T47D (cell line): Measurements from ENCODE around the gene LTB4R2.

Experiments
- DNase-seq, 2 experiments: peaks; one replicate each; pipeline versions ENCODE4 v3.0.0 to v3.0.0-alpha.2; 2011 to 2012; ENCODE audit warnings: low read depth in 1 of 2, low spot score in 1 of 2
- JUND ChIP-seq: IDR thresholded peaks from 2 replicates; pipeline ENCODE4 v1.6.1; 2012; ENCODE audit warnings: low read depth
- in situ Hi-C: cut with HindIII; loops from 2 replicates; pipeline ENCODE4 v1.10.0; 2016; ENCODE audit warnings: low sequenced_read_pairs, low pct_unique_long_range_greater_than_20kb

The LTB4R2 gene

DNA sequence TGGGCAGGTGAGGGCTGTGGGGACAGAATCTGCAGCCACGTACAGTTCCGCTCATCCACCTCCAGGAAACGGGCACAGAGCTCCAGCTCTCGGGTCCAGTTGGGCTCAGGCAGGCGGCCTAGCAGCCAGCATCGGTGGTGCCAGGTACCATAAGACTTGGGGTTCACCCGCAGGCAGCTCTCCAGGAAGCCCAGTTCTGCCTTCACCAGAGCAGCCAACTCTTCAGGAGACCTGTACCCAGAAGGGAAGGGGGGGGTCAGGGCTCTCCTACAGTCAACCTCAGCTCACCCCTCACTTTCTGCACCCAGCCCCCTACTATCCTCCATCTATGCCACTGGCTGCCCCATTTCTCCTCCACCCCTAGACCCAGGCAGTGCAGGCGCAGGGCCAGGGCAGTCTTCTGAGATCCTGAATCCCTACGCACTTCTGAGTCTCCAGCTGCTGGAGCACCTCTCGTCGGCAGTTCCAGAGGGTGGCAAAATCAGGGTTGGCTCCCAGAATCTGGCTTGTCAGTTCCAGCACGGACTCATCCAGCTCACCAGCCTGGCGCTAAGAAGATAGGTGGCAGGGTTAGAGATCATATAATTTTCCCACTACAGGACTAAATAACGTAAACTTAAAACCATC is 39.9 kb upstream of the LTB4R2 start:
- no peak for DNase-seq

DNA sequence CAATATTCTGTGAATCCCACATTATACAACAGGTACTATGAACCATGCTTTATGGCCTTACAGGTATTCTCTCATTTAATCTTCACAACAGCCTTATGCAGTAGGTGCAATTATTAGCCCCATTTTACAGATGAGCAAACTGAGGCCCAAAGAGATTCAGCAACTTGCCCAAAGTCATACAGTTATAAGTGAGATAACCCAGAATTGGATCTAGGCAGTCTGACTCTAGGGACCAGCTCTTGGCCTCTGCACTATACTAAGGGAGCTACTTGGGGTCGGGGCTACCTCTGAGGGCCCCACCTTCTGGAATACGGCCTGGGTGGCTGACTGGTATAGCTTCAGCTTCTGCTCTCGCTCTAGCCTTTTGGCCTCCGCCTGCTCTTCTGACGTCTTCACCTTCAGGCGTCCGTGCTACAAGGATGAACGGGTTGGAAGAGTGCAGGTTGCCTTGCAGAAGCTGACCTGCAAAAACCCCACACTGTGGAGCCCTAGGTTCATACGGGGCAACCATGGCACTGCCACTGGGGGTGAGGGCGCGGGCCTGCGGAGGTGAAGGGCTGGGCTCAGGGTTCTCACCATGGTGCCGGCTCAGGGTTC is 39.3 kb upstream of the LTB4R2 start:
- in situ Hi-C loops: no loop called here
- no peak for TF ChIP-seq JUND
- no peak for DNase-seq

More for the DNA sequence above, 39.9 kb upstream of the LTB4R2 start:
- in situ Hi-C loops: no loop called here
- no peak for TF ChIP-seq JUND

DNA sequence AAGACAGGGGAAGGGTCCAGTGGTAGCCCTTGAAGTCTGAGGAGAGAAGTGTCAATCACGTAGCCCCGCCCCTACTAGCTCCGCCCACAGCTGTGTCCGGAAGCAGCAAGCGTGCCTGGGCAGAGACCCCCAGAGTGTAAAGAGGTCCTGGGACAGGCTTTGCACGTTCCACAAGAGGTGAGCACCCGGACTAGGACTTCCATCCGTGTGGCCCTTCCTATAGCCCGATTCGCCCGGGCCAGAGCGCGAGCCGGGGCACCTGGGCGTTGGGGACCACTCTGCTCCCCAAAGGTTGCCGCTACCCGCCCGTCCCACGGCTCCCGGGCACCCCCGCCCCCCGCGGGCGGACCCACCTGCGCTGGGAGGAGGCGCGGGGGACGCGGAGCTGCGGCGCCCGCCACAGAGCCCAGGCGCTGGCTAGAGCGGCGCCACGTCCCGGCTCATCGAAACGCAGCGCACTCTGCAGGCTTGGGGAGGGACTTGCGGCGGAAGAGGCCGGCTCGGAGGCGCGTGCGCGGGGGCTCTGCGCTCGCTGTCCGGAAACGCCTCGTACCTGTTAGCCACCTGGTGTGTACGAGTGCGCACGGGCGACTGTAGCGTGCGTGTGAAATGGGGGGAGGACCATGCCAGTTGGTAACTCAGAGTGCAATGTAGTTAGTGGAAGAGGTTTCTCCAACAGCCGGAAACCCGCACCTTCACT is 38.7 kb upstream of the LTB4R2 start, which contains the start of gene RABGGTA:
RABGGTA (minus strand) TSS at position 464 of the 700 bp plus-strand sequence. CDS start 482 bp downstream, outside the sequence.
- in situ Hi-C loops: no loop called here
- peak; percentile 86 to 92 for DNase-seq
- no peak for TF ChIP-seq JUND

DNA sequence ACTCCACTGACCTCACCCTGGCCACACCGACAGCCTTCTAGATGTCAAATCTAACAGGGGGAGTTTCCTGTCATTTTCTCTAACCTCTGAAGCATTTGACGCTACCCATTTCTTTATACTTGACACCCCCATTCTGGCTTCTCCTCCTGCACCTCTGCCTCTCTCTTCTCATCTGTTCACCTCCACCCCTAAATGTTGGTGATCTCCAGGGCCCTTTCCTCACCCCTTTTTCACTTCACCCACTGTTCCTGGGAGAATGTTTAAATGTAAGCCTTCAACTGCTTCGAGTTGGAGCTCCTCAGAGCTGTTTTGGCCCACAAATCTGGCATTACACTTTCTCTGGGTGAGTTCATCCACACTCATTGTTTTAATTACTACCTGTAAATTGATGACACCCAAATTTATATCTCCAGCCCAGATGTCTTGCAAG is 38.1 kb upstream of the LTB4R2 start:
- TF ChIP-seq JUND: no peak
- DNase-seq: no peak
- in situ Hi-C loops: no loop called here

DNA sequence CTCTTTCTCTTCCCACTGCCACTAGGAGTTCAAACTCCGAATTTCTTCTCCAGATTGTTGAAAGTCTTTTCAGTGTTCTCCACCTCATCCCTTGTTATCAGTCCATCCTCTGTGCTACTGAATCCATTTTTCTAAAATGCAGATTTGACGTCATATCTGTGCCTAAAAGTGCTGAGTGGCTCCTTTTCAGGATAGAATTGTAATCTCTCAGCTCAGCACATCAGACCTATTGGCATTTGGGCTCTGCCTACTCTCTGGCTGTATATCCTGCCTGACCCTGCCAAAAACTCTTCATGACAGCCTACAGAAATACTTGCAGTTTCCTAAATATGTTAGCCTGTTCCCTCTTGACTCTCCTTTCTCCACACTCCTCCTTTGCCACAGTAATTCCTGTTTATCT is 37.5 kb upstream of the LTB4R2 start:
- DNase-seq: no peak
- in situ Hi-C loops: no loop called here
- TF ChIP-seq JUND: no peak

DNA sequence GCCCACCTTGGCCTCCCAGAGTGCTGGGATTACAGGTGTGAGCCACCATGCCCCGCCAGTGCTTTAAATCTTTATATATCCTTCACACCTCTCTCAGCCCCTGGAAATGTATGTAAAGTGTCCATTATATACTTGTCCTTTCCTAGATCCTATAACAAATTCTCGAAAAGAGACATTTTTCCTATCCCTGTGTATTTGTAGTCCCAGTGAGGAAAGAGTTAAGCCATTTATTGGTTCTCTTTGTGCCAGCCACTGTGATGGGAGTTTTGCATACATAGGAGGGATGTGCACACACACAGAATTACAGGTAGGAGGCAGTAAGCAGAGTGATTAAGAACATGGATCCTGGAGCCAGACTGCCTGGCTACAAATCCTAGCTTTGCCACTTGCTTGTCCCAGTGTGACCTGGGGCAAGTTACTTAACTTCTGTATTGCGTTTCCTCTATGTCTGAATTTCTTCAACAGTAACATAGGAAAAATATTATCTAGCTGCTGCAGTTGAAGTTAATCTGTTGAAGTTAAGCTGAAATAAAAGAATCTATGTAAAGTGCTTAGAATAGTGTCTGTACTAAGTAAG is 36.4 kb upstream of the LTB4R2 start:
- DNase-seq: peak in 1 of 2 experiments; percentile 10
- no peak for TF ChIP-seq JUND
- in situ Hi-C loops: no loop called here

DNA sequence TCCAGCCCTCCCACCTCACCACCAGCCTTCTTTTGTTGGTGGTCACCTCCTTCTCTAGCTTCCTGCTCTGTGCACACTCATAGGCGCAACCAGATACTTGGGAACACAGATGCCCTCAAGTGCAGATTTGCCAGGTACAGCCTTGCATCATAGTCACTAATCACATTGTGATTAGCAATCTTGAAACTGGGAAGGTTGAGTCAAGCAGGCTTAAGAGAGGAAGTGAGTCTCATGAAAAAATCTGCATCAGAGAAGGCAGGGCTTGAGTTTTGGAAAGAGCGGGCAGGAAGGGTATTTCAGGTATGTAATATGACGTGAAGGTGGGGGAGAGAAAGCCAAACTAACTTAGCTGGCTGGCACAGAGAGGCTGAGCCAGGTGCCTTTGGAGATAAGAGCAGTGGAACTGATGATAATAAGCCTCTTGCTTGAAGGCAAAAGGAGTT is 35.8 kb upstream of the LTB4R2 start:
- DNase-seq: no peak
- no peak for TF ChIP-seq JUND
- in situ Hi-C loops: no loop called here

DNA sequence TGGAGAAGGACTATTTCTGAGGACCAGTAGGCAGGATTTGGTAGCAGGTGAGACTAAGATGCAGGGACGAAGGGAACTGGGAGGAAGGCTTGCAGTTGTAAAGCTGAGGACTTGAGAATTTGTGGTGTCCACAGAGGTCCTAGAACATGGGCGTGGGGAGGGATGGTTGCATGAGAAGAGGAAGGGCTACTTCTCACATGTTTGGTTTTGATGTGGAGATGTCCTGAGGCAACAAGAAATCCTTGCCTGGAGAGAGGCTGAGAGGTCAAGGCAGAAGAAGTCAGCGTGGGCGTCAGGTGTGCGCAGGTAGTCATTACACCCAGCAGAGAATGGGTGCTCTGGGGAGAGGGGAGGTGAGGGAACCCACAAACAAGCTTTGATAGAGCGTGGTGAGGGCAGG is 32.9 kb upstream of the LTB4R2 start:
- no peak for DNase-seq
- in situ Hi-C loops: no loop called here
- no peak for TF ChIP-seq JUND

DNA sequence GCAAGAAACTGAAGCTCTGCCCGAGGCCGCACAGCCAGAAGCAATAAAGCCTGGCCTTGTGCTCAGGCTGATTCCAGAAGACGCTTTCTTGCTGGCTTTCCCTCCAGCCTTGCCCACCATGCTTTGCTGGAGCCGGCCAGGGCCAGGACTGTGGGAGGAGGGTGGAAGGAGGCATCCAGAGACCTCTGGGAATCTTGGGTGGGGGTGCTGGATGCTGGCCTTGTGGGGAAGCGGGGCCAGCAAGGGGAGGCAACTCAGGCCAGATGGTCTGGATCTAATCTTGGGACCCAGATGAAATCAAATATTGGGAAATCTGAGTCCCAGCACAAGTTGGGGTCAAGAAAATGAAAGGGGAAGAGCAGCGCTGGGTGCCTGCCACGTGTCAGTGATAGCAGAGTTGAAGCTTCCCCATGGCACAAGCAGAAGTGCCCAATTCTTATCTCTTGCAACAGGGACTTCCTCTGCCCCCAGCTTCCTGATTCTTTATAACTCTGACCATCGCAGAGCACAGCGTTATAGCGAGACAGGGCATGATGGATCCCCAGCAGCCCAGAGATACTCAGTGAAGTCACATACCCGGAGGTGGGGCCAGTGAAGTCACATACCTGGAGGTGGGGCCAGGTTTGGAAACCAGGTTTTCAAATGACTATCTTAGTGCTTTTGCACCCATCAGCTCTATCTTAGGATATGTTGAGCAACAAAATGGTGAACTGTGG is 32.2 kb upstream of the LTB4R2 start:
- no peak for DNase-seq

DNA sequence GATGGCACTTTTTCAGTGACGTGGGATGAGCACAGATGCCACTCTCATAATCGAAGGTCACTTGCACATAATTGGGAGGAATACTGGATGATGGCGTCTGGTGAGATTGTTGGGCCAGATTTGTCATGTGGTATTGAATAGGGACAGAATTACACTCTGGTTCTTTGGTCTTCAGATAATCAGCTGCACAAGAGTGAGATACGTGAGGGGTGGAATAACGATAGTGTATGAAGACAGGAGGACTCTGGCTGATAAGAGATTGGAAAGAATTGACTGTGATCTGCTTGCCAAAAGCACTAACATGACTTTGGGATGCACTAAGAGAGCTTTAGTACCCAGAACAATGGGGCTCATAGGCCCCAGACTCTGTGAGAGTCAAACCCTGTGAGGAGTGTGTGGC is 31.5 kb upstream of the LTB4R2 start:
- DNase-seq: no peak
- in situ Hi-C loops: no loop called here
- no peak for TF ChIP-seq JUND

More for the DNA sequence above, 32.2 kb upstream of the LTB4R2 start:
- in situ Hi-C loops: no loop called here
- no peak for TF ChIP-seq JUND

DNA sequence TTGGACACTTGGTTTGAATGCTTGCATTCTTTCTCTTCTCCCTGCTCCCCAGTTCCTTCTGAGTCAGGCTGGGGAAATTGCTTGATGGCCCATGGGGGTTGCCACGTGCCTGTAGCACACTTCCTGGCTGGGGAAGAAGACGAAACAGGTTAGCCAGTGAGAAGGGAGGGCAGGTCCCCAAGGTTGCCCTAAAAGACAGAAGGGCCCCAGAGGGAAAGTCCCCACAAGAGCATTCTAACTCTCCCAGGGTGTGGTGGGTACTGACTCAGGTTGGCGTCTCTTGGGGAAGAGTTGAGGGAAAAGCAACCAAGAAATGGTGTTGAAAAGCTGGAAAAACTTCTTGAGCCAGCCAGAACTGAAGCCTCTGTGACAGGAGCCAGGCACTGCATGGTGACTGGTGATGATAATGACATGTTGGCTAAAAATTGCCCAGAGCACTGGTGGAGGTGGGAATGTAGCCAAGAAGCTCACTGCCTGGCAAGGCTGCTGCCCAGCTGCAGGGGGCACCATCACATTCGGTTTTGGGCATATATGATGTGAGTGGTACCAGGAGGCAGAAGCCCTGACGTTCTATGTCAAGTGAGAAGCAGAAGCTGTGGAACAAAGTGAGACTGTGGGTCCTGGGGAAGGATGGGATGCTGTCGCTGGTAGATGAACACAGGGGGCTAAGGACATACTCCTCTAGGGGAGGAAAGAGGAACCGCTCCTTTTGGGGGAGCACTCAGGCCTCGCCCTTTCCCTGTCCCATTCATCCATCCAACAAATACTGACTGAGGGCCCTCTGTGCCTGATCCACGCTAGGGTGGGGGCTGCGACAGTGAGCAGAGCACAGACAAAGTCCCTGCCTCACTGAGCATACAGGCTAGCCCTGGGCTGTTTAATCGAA is 30.4 kb upstream of the LTB4R2 start:
- DNase-seq: peak in 1 of 2 experiments; percentile 64
- in situ Hi-C loops: no loop called here
- TF ChIP-seq JUND: no peak

DNA sequence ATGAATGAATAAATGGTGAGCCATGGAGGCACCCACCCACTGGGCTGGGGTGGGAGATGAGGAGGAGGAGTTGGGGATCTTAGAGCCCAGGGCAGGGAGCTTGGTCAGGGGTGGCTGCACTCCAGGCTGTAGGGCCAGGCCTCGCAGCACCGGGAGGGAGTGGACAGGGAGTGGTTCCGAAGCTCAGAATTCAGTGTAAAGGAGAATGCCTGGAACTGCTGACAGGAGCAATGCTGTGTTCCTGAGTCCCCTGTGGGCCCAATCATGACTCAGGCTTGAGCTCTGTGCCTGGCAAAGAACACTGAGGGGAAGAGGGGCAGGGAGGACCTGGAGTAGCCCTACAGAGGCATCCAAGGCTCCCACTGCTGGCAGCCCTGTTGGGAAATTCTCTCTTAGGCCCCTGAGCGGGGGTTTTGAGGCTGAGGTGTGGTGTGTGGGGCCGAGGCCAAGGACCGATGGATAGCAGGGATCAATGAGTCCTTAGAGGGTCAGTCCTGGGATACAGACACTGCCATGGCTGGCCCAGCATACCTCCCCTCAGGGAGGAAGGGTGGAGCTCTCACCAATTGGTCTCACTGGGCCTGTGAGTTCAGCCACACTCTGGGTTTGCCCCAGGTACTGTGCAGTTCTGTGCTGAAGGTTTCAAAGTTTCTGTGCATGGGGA is 29.0 kb upstream of the LTB4R2 start:
- TF ChIP-seq JUND: no peak
- in situ Hi-C loops: no loop called here
- no peak for DNase-seq
